ENCODE data around the gene ALPK3. TPM values are rescaled to one million over a fixed set of nuclear protein-coding genes. Genes with fewer than 3 reads are reported as not detected.

The ALPK3 gene
- polyA plus RNA-seq, 1 donor (not counting 4 experiments of a cell fraction or from before 2014, with no cell fraction given), result 0.07 TPM

DNA sequence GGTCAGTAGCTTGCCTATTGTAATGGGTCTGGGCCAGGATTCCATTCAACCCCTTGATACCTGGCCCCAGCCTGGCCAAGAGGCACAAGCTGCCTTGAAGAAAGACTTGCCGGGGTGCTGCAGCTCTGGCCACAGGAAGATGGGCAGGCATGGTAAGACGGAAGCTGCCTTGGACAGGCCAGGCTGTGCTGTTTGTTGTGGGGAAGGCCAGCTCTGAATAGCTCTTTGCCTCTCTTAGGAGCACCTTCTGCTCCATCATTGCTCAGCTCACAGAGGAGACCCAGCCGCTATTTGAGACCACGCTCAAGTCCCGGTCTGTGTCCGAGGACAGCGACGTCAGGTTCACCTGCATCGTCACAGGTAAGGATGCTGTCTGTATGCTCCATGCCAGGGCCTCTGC lies 10.1 kb downstream of the ALPK3 start:
- Histone ChIP-seq H3K4me1 (ENCODE audit: control insufficient read depth, extremely low read depth, insufficient read depth, low read length) (no peaks in the 10 kb centered on the region), H3K27me3 (ENCODE audit: control insufficient read depth, extremely low read depth, insufficient read depth, low read length) (peaks cover 3% of the 10 kb centered on the region), H4K20me1 (ENCODE audit: control insufficient read depth, extremely low read depth, insufficient read depth, low read length) (no peaks in the 10 kb centered on the region), H3K79me2 (ENCODE audit: control insufficient read depth, insufficient read depth, low read length) (no peaks in the 10 kb centered on the region), H3K27ac (ENCODE audit: control insufficient read depth, insufficient read depth, low read length) (no peak overlapping the region), H3K36me3 (ENCODE audit: control insufficient read depth in 2 of 2, extremely low read depth in 1 of 2, insufficient read depth in 2 of 2, low read length in 2 of 2) (no peaks in the 10 kb centered on the region), H3K4me3 (ENCODE audit: control insufficient read depth in 2 of 3, extremely low read depth in 1 of 3, insufficient read depth in 2 of 3, low read depth in 1 of 3, low read length in 3 of 3) (no peak overlapping the region), H3K9me3 (ENCODE audit: control insufficient read depth, low read depth, low read length) (no peaks in the 10 kb centered on the region), H3K4me2 (ENCODE audit: control insufficient read depth, extremely low read depth, insufficient read depth, low read depth, low read length) (no peak overlapping the region), H2AFZ (ENCODE audit: control insufficient read depth, low read length) (no peak overlapping the region), H3K9me1 (ENCODE audit: control insufficient read depth, extremely low read depth, insufficient read depth, low read length) (no peaks in the 10 kb centered on the region), H3K9ac (ENCODE audit: control insufficient read depth, extremely low read depth, insufficient read depth, low read length) (no peak overlapping the region)
- FAIRE-seq, result no peak
- dilution Hi-C loops (cut with MboI; ENCODE audit: extremely low pct_ligation_motif_present, low sequenced_read_pairs), result no loop called here
- no peak for TF ChIP-seq EZH2 (IDR thresholded peaks at IDR 0.05; ENCODE audit: low read length)
- TF ChIP-seq, protein P1, sequence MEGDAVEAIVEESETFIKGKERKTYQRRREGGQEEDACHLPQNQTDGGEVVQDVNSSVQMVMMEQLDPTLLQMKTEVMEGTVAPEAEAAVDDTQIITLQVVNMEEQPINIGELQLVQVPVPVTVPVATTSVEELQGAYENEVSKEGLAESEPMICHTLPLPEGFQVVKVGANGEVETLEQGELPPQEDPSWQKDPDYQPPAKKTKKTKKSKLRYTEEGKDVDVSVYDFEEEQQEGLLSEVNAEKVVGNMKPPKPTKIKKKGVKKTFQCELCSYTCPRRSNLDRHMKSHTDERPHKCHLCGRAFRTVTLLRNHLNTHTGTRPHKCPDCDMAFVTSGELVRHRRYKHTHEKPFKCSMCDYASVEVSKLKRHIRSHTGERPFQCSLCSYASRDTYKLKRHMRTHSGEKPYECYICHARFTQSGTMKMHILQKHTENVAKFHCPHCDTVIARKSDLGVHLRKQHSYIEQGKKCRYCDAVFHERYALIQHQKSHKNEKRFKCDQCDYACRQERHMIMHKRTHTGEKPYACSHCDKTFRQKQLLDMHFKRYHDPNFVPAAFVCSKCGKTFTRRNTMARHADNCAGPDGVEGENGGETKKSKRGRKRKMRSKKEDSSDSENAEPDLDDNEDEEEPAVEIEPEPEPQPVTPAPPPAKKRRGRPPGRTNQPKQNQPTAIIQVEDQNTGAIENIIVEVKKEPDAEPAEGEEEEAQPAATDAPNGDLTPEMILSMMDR (optimal IDR thresholded peaks at IDR 0.05 in 1 of 3, IDR thresholded peaks at IDR 0.05 in 1 of 3, conservative IDR thresholded peaks at IDR 0.05 in 1 of 3; ENCODE audit: extremely low read depth in 1 of 3, insufficient read depth in 2 of 3, low read length in 3 of 3), result no peak
- no peak for DNase-seq (ENCODE audit: low read depth, low spot score)

DNA sequence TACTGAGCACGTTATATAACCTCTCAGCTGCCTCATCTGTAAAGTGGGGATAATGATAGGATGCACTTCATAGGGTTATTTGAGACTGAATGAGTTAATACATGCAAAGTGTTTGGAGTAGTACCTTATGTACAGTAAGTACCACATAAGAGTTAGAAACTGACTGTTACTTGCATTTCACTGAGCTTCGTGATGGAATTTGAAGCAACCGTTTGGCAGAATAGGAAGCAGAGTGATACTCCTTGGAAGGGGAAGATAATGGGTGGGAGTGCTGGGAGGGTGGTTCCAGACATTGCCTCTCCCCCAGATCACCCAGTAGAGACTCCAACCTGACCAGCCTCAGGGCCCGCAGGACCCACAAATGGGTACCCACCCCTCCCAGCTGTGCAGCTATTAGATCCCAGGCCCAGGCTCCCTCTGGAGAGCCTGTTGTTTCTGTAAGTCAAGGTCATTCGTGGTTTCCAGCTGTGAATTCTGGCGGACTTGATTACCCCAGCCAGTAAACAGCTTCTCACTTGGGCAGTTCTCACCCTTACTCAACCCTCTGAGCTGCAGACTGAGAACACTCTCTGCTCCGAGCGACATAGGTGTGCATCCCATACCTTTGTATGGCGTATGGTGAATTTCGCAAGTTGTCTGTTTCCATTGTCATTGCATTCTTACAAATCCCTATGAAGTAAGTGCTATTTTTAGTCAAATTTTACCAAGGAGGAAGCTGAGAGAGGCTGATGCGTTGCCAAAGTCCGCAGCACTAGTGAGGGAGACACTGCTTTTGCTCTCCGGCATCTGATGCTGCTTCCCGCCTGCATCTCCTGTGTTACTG lies 11.1 kb downstream of the ALPK3 start:
- H4K20me1 ChIP-seq (ENCODE audit: control insufficient read depth, extremely low read depth, insufficient read depth, low read length), result no peaks in the 10 kb centered on the region
- dilution Hi-C loops (cut with MboI; ENCODE audit: extremely low pct_ligation_motif_present, low sequenced_read_pairs), result no loop called here
- no peak overlapping the region for H3K4me2 ChIP-seq (ENCODE audit: control insufficient read depth, extremely low read depth, insufficient read depth, low read depth, low read length)
- no peaks in the 10 kb centered on the region for H3K27me3 ChIP-seq (ENCODE audit: control insufficient read depth, extremely low read depth, insufficient read depth, low read length)
- no peaks in the 10 kb centered on the region for H3K36me3 ChIP-seq (ENCODE audit: control insufficient read depth in 2 of 2, extremely low read depth in 1 of 2, insufficient read depth in 2 of 2, low read length in 2 of 2)
- H3K79me2 ChIP-seq (ENCODE audit: control insufficient read depth, insufficient read depth, low read length), result no peaks in the 10 kb centered on the region
- no peak overlapping the region for H3K4me3 ChIP-seq (ENCODE audit: control insufficient read depth in 2 of 3, extremely low read depth in 1 of 3, insufficient read depth in 2 of 3, low read depth in 1 of 3, low read length in 3 of 3)
- H2AFZ ChIP-seq (ENCODE audit: control insufficient read depth, low read length), result no peak overlapping the region
- DNase-seq (ENCODE audit: low read depth, low spot score) (no peak), FAIRE-seq (no peak)
- H3K27ac ChIP-seq (ENCODE audit: control insufficient read depth, insufficient read depth, low read length), result no peak overlapping the region
- H3K9me3 ChIP-seq (ENCODE audit: control insufficient read depth, low read depth, low read length), result no peaks in the 10 kb centered on the region
- TF ChIP-seq, protein P1 (optimal IDR thresholded peaks at IDR 0.05 in 1 of 3, IDR thresholded peaks at IDR 0.05 in 1 of 3, conservative IDR thresholded peaks at IDR 0.05 in 1 of 3; ENCODE audit: extremely low read depth in 1 of 3, insufficient read depth in 2 of 3, low read length in 3 of 3), result no peak
- no peak for TF ChIP-seq EZH2 (IDR thresholded peaks at IDR 0.05; ENCODE audit: low read length)
- no peaks in the 10 kb centered on the region for H3K9me1 ChIP-seq (ENCODE audit: control insufficient read depth, extremely low read depth, insufficient read depth, low read length)
- H3K9ac ChIP-seq (ENCODE audit: control insufficient read depth, extremely low read depth, insufficient read depth, low read length), result no peak overlapping the region
- no peaks in the 10 kb centered on the region for H3K4me1 ChIP-seq (ENCODE audit: control insufficient read depth, extremely low read depth, insufficient read depth, low read length)
